GM23248 (cell line): ENCODE measurements around the gene TXN2.

ENCODE experiments used
- EZH2 ChIP-seq: fragments of 200-600 bp; sonication (generic); IDR thresholded peaks from 2 replicates; pipeline ENCODE4 v1.6.1; 2018; ENCODE audit warnings: antibody characterized with exemption, mild to moderate bottlenecking; ENCODE audit not compliant: insufficient read depth, poor library complexity, severe bottlenecking
- EZH2phosphoT487 ChIP-seq: fragments of 200-600 bp; sonication (generic); IDR thresholded peaks from 2 replicates; pipeline ENCODE4 v1.6.1; 2018; ENCODE audit warnings: antibody characterized with exemption, moderate library complexity, mild to moderate bottlenecking, low read depth; ENCODE audit not compliant: insufficient read depth

DNA sequence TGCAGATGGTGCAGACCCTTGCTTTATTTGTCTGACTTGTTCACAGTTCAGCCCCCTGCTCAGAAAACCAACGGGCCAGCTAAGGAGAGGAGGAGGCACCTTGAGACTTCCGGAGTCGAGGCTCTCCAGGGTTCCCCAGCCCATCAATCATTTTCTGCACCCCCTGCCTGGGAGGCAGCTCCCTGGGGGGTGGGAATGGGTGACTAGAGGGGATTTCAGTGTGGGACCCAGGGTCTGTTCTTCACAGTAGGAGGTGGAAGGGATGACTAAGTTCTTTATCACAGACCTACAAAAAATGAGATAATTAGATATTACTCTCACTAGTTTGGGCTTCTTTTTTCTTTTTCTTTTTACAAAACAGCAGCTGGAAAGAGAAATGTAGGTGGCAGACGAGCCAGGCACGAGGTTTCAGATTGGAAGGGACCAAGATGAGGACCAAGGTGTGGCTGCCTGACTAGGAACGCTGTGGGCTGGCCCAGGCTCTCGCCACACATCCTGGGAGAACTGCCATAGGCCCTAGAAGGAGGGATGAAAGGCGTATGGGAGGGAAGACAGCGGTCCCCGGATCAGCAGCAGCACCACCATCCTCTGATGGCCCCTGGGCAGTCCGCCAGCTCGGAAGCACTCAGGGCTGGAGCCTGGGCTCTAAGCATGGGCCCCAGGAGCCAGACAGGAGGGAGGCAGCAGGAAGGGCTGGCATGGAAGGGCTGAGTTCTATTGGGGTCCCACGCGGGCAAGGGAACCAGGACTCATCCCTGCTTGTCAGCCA is 14.2 kb downstream of the TXN2 start:
- TF ChIP-seq EZH2, result no peak
- TF ChIP-seq EZH2phosphoT487, result no peak
